Right atrium auricular region (tissue), 2 donors: ENCODE measurements around the gene THY1. TPM values are rescaled to one million over a fixed set of nuclear protein-coding genes. Genes with fewer than 3 reads are reported as not detected.

Source experiments
- DNase-seq: peaks from one replicate; pipeline ENCODE4 v3.0.0-alpha.2; 2019; ENCODE audit warnings: low spot score
- H3K27ac ChIP-seq, 2 donors: fragments of 200-600 bp; sonication (generic); 1 replicate in 1 of 2; 2 replicates in 1 of 2; pipeline ENCODE4 v1.5.1; 2016 to 2019
- H3K27me3 ChIP-seq, 2 donors: fragments of 200-600 bp; sonication (generic); one replicate each; pipeline versions ENCODE4 v1.5.1 to v1.6.0; 2017 to 2019
- H3K36me3 ChIP-seq: fragments of 200-600 bp; sonication (generic); one replicate; pipeline ENCODE4 v1.5.1; 2016
- H3K4me1 ChIP-seq, 2 donors: fragments of 200-600 bp; sonication (generic); one replicate each; pipeline versions ENCODE4 v1.5.1 to v1.6.0; 2017 to 2019
- H3K4me3 ChIP-seq, 2 donors: fragments of 200-600 bp; sonication (generic); 1 replicate in 1 of 2; 2 replicates in 1 of 2; pipeline ENCODE4 v1.5.1; 2017 to 2019; ENCODE audit warnings: mild to moderate bottlenecking in 1 of 2, moderate library complexity in 1 of 2
- H3K9me3 ChIP-seq, 2 donors: fragments of 200-600 bp; sonication (generic); one replicate each; pipeline ENCODE4 v1.5.1; 2019
- CTCF ChIP-seq, 2 donors: fragments of 200-600 bp; sonication (generic); IDR thresholded peaks; one replicate each; pipeline ENCODE4 v1.5.1; 2019; ENCODE audit warnings: antibody characterized with exemption in 2 of 2
- total RNA-seq, 2 donors: library from RNA; depleted of rRNA; stranded (reverse); fragments of >200 nt; gene quantifications; one replicate each; pipeline ENCODE4 v1.1.0, GENCODE V29; 2016

Gene THY1
- total RNA-seq, 2 donors from 2014 or later = 2.0 to 7.2 TPM

- no peak overlapping the region for H3K27ac ChIP-seq
- H3K36me3 ChIP-seq = no peaks in the 10 kb centered on the region
- peaks cover 0 to 35% of the 10 kb centered on the region in 2 donors for H3K4me1 ChIP-seq
- H3K9me3 ChIP-seq = no peaks in the 10 kb centered on the region
- peaks cover 0 to 7% of the 10 kb centered on the region in 2 donors for H3K27me3 ChIP-seq
- TF ChIP-seq CTCF (IDR thresholded peaks at IDR 0.05) = no peak
- H3K4me3 ChIP-seq = no peak overlapping the region
- DNase-seq = no peak
These were observed 4.2 kb downstream of the THY1 start for GRCh38 chr11:119418759-119419158.

- Histone ChIP-seq H3K4me3 (no peak overlapping the region), H3K27ac (no peak overlapping the region), H3K4me1 (peaks cover 0 to 30% of the 10 kb centered on the region in 2 donors)
These were observed 5.0 kb downstream of the THY1 start for GRCh38 chr11:119417726-119418540.

GRCh38 chr11:119416606-119417580 lies 6.1 kb downstream of the THY1 start:
- DNase-seq = no peak
- TF ChIP-seq CTCF (IDR thresholded peaks at IDR 0.05) = no peak
- Histone ChIP-seq H3K27me3 (peaks cover 0 to 6% of the 10 kb centered on the region in 2 donors), H3K9me3 (no peaks in the 10 kb centered on the region), H3K4me1 (peaks cover 0 to 19% of the 10 kb centered on the region in 2 donors), H3K4me3 (no peak overlapping the region), H3K36me3 (no peaks in the 10 kb centered on the region), H3K27ac (no peak overlapping the region)

More at GRCh38 chr11:119417726-119418540, 5.0 kb downstream of the THY1 start:
- DNase-seq = no peak
- Histone ChIP-seq H3K36me3 (no peaks in the 10 kb centered on the region), H3K27me3 (peaks cover 0 to 7% of the 10 kb centered on the region in 2 donors), H3K9me3 (no peaks in the 10 kb centered on the region)
- no peak for TF ChIP-seq CTCF (IDR thresholded peaks at IDR 0.05)

GRCh38 chr11:119415966-119416365 lies 7.0 kb downstream of the THY1 start:
- no peaks in the 10 kb centered on the region for H3K36me3 ChIP-seq
- no peaks in the 10 kb centered on the region for H3K27me3 ChIP-seq
- no peak overlapping the region for H3K27ac ChIP-seq
- no peak for DNase-seq
- no peaks in the 10 kb centered on the region for H3K9me3 ChIP-seq
- H3K4me1 ChIP-seq = peaks cover 0 to 13% of the 10 kb centered on the region in 2 donors
- H3K4me3 ChIP-seq = no peak overlapping the region
- TF ChIP-seq CTCF (IDR thresholded peaks at IDR 0.05) = no peak

DNA sequence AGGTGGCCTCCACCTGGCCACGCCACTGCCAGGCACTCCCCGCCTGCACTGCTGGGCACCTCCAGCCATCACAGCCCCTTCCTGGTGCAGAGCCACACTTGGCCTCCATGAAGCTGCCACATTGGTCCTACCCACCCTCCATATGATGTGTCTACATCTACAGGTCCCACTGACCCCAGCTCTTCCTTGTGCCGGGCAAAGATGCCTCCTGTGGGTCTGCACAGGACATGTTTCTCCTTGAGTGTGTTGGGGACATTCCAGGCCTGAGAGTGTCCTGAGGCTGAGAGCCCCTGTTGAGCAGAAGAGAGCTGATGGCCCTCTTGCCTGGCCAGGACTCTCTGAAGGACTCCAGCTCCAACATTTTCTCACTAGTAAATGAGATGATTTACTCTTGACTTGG lies 7.5 kb downstream of the THY1 start:
- H3K27ac ChIP-seq = no peak overlapping the region
- H3K9me3 ChIP-seq = no peaks in the 10 kb centered on the region
- no peak for TF ChIP-seq CTCF (IDR thresholded peaks at IDR 0.05)
- H3K27me3 ChIP-seq = no peaks in the 10 kb centered on the region
- DNase-seq = no peak
- H3K4me1 ChIP-seq = peaks cover 0 to 13% of the 10 kb centered on the region in 2 donors
- no peak overlapping the region for H3K4me3 ChIP-seq
- no peaks in the 10 kb centered on the region for H3K36me3 ChIP-seq
